ENCODE measurements around the gene PHF19. TPM values are rescaled to one million over a fixed set of nuclear protein-coding genes. Genes with fewer than 3 reads are reported as not detected.

PHF19 gene
- total and polyA plus RNA-seq, 10 of the 15 experiments (the other 5 are each of a cell fraction or from before 2014, with no cell fraction given): 26.0 to 133 (median 87.7) TPM

GRCh38 chr9:120855827-120856670 is 20.9 kb downstream of the PHF19 start:
- ATAC-seq (no peak), DNase-seq (ENCODE audit: low read depth, low spot score) (no peak), FAIRE-seq (no peak)
- CTCF ChIA-PET: no interaction called here
- no peak overlapping the region for H2AFZ ChIP-seq (ENCODE audit: control insufficient read depth, low read depth, low read length)
- in situ Hi-C loops (cut with MboI): no loop called here
- H3K9me3 ChIP-seq (replicated peaks; ENCODE audit: control insufficient read depth, insufficient read depth, low read length): no peaks in the 10 kb centered on the region
- WGBS (ENCODE audit: insufficient coverage, insufficient replicate concordance, low lambda C conversion rate, missing lambda C conversion rate): over 99% methylated on average over 7 of the region's 7 CpGs
- TF ChIP-seq PAX8 (IDR thresholded peaks at IDR 0.05): no peak
- no peak for TF ChIP-seq IKZF1 (conservative IDR thresholded peaks at IDR 0.05)
- TF ChIP-seq POLR2AphosphoS2 (IDR thresholded peaks at IDR 0.05; ENCODE audit: low read depth, low read length): peak; percentile 22; the same call in 1 of the 2 replicates
- TF ChIP-seq POLR2A (IDR thresholded peaks at IDR 0.05; ENCODE audit: low read depth, low read length): peak; percentile 56
- TF ChIP-seq NR2F1 (conservative IDR thresholded peaks at IDR 0.05): no peak
- TF ChIP-seq BRCA1 (IDR thresholded peaks at IDR 0.05; ENCODE audit: low read depth, low read length): no peak
- no peaks in the 10 kb centered on the region for H3K27me3 ChIP-seq (replicated peaks in 1 of 2; ENCODE audit: control insufficient read depth in 2 of 2, insufficient read depth in 2 of 2, low read length in 1 of 2)
- peaks cover 27 to 30% of the 10 kb centered on the region in 2 experiments for H3K36me3 ChIP-seq (ENCODE audit: control insufficient read depth in 2 of 2, insufficient read depth in 2 of 2, low read length in 1 of 2)
- SMC1A ChIA-PET (ENCODE audit: uncharacterized antibody, unreplicated experiment): interaction anchor here (1.6 kb wide), 1 partner anchor 12 kb away, joined by 3 read pairs; no protein-coding TSS in a partner anchor
- intact Hi-C loops (cut with micrococcal nuclease; ENCODE audit: unreplicated experiment): no loop called here
- no peaks in the 10 kb centered on the region for H4K20me1 ChIP-seq (ENCODE audit: control insufficient read depth, insufficient read depth)
- H3K79me2 ChIP-seq (ENCODE audit: control insufficient read depth, insufficient read depth, low read length): no peaks in the 10 kb centered on the region
- H3K27ac ChIP-seq (ENCODE audit: control insufficient read depth, insufficient read depth): no peak overlapping the region
- no peak overlapping the region for H3K9ac ChIP-seq (ENCODE audit: control insufficient read depth, insufficient read depth, low read length)
- RAD21 ChIA-PET (ENCODE audit: unreplicated experiment): no interaction called here
- TSS peak; percentile 24 for BruUV-seq (replicated peaks)
- H3K4me2 ChIP-seq (ENCODE audit: control insufficient read depth, insufficient read depth): no peak overlapping the region
- H3K4me1 ChIP-seq (ENCODE audit: control insufficient read depth, insufficient read depth, low read length): no peaks in the 10 kb centered on the region
- POLR2A ChIA-PET: no interaction called here
- no peak overlapping the region for H3K4me3 ChIP-seq

GRCh38 chr9:120854596-120855327 is 22.2 kb downstream of the PHF19 start:
- DNase-seq (ENCODE audit: low read depth, low spot score): no peak
- TF ChIP-seq BRCA1 (IDR thresholded peaks at IDR 0.05; ENCODE audit: low read depth, low read length) (no peak), BCL11A (IDR thresholded peaks at IDR 0.05; ENCODE audit: low read depth, low read length) (no peak), RBBP5 (conservative IDR thresholded peaks at IDR 0.05) (no peak), NFIC (IDR thresholded peaks at IDR 0.05; ENCODE audit: low read depth, low read length) (no peak), PML (IDR thresholded peaks at IDR 0.05; ENCODE audit: low read length) (no peak), SMAD5 (IDR thresholded peaks at IDR 0.05; ENCODE audit: low read depth) (no peak), RCOR1 (conservative IDR thresholded peaks at IDR 0.05; ENCODE audit: low read depth, low read length) (no peak), NRF1 (conservative IDR thresholded peaks at IDR 0.05; ENCODE audit: low read depth, low read length) (no peak), CREB1 (IDR thresholded peaks at IDR 0.05; ENCODE audit: low read depth) (no peak), PAX5 (IDR thresholded peaks at IDR 0.05; ENCODE audit: borderline replicate concordance, low read depth, low read length) (no peak), ZBTB33 (IDR thresholded peaks at IDR 0.05) (no peak), KLF5 (IDR thresholded peaks at IDR 0.05; ENCODE audit: partially characterized antibody) (no peak)

More at GRCh38 chr9:120854596-120855327, 22.2 kb downstream of the PHF19 start:
- in situ Hi-C loops (cut with MboI): no loop called here
- H3K4me3 ChIP-seq: no peak overlapping the region
- ChIA-PET CTCF (interaction anchor here (0.9 kb wide), 1 partner anchor 13 kb away, joined by 4 read pairs; no protein-coding TSS in a partner anchor), POLR2A (no interaction called here), SMC1A (ENCODE audit: uncharacterized antibody, unreplicated experiment) (no interaction called here), RAD21 (ENCODE audit: unreplicated experiment) (interaction anchor here (1.2 kb wide), 1 partner anchor 99 kb away, joined by 3 read pairs; no protein-coding TSS in a partner anchor)
- BruUV-seq (replicated peaks): no TSS peak
- H3K27me3 ChIP-seq (replicated peaks in 1 of 2; ENCODE audit: control insufficient read depth in 2 of 2, insufficient read depth in 2 of 2, low read length in 1 of 2): no peaks in the 10 kb centered on the region
- no peak for FAIRE-seq
- no peaks in the 10 kb centered on the region for H3K79me2 ChIP-seq (ENCODE audit: control insufficient read depth, insufficient read depth, low read length)
- H3K4me2 ChIP-seq (ENCODE audit: control insufficient read depth, insufficient read depth): no peak overlapping the region
- H3K9ac ChIP-seq (ENCODE audit: control insufficient read depth, insufficient read depth, low read length): no peak overlapping the region
- H2AFZ ChIP-seq (ENCODE audit: control insufficient read depth, low read depth, low read length): no peak overlapping the region
- ATAC-seq: no peak
- no peaks in the 10 kb centered on the region for H3K4me1 ChIP-seq (ENCODE audit: control insufficient read depth, insufficient read depth, low read length)
- peaks cover 19 to 23% of the 10 kb centered on the region in 2 experiments for H3K36me3 ChIP-seq (ENCODE audit: control insufficient read depth in 2 of 2, insufficient read depth in 2 of 2, low read length in 1 of 2)
- H4K20me1 ChIP-seq (ENCODE audit: control insufficient read depth, insufficient read depth): no peaks in the 10 kb centered on the region
- intact Hi-C loops (cut with micrococcal nuclease; ENCODE audit: unreplicated experiment): no loop called here
- no peaks in the 10 kb centered on the region for H3K9me3 ChIP-seq (replicated peaks; ENCODE audit: control insufficient read depth, insufficient read depth, low read length)
- no peak overlapping the region for H3K27ac ChIP-seq (ENCODE audit: control insufficient read depth, insufficient read depth)
- 93% methylated on average over 3 of the region's 3 CpGs for WGBS (ENCODE audit: insufficient coverage, insufficient replicate concordance, low lambda C conversion rate, missing lambda C conversion rate)

Data from GM12878 (cell line).